ENCODE data around the gene CHCHD6.

DNA sequence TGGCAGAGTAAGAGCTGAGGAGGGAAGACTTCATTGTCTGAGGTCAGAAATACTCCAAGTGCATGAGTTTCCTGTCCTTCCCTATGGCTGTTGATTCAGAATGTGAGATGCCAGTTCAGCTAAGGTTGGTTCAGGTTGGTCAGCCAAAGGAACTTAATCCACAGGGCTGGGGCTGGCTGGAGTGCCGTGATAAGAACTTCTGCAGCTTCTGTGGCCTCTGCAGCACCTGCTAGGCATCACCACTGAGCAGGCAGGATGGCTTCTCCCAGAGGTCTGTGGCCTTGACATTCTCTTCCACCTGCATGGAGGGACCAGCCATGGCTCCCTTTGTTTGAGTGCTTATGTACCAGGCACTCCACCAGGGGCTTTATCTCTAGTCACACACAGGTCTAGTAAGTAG, 169.4 kb downstream of the CHCHD6 start:
- TF ChIP-seq, protein P1, sequence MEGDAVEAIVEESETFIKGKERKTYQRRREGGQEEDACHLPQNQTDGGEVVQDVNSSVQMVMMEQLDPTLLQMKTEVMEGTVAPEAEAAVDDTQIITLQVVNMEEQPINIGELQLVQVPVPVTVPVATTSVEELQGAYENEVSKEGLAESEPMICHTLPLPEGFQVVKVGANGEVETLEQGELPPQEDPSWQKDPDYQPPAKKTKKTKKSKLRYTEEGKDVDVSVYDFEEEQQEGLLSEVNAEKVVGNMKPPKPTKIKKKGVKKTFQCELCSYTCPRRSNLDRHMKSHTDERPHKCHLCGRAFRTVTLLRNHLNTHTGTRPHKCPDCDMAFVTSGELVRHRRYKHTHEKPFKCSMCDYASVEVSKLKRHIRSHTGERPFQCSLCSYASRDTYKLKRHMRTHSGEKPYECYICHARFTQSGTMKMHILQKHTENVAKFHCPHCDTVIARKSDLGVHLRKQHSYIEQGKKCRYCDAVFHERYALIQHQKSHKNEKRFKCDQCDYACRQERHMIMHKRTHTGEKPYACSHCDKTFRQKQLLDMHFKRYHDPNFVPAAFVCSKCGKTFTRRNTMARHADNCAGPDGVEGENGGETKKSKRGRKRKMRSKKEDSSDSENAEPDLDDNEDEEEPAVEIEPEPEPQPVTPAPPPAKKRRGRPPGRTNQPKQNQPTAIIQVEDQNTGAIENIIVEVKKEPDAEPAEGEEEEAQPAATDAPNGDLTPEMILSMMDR (IDR thresholded peaks at IDR 0.05) = no peak
- TF ChIP-seq POLR2A (IDR thresholded peaks at IDR 0.05) = no peak

Measured in right lobe of liver (tissue), 4 donors.